H1 (cell line): ENCODE data around the gene NLRP1. TPM values are rescaled to one million over a fixed set of nuclear protein-coding genes. Genes with fewer than 3 reads are reported as not detected.

Experiments used
- CTCF ChIA-PET: fragments of 300-600 bp; sonication (Branson Sonifier 250); formaldehyde crosslinking; loops from one replicate; lab custom pipeline; 2021; ENCODE audit not compliant: partially characterized antibody; lab: Charles Lee
- POLR2A ChIA-PET: fragments of 300-600 bp; sonication (Branson Sonifier 250); formaldehyde crosslinking; loops from one replicate; lab custom pipeline; 2021; ENCODE audit warnings: inconsistent platforms; ENCODE audit not compliant: partially characterized antibody; lab: Charles Lee
- DNase-seq, 2 experiments: peaks; one replicate each; pipeline versions ENCODE4 v3.0.0 to v3.0.0-alpha.2; 2010 to 2022; ENCODE audit warnings: low spot score in 2 of 2, low read depth in 1 of 2, mixed read lengths in 1 of 2
- FAIRE-seq: peaks from 2 replicates; lab custom pipeline; 2011; peaks lifted over from hg19 to GRCh38; lab: Jason Lieb, UNC
- H2AFZ ChIP-seq: 2 replicates; pipeline ENCODE4 v1.8.1; 2012; ENCODE audit warnings: low read length, inconsistent platforms
- H2AK5ac ChIP-seq: 2 replicates; pipeline ENCODE4 v1.6.1; 2013; ENCODE audit warnings: low read depth, low read length
- H2BK120ac ChIP-seq: replicated peaks from 2 replicates; pipeline ENCODE3; 2013; ENCODE audit warnings: low read depth, low read length, inconsistent platforms
- H2BK12ac ChIP-seq: 2 replicates; pipeline ENCODE4 v1.6.1; 2013; ENCODE audit warnings: low read depth, low read length
- H2BK15ac ChIP-seq: 2 replicates; pipeline ENCODE4 v1.6.1; 2013; ENCODE audit warnings: low read length
- H2BK20ac ChIP-seq: 2 replicates; pipeline ENCODE4 v1.6.1; 2013; ENCODE audit warnings: low read length
- H2BK5ac ChIP-seq: 2 replicates; pipeline ENCODE4 v1.6.1; 2013; ENCODE audit warnings: low read depth, low read length
- H3K14ac ChIP-seq: 2 replicates; pipeline ENCODE4 v1.6.1; 2013; ENCODE audit warnings: inconsistent platforms; ENCODE audit not compliant: insufficient read length
- H3K18ac ChIP-seq: 2 replicates; pipeline ENCODE4 v1.6.1; 2013; ENCODE audit warnings: low read length; ENCODE audit errors: extremely low read depth
- H3K23ac ChIP-seq: 2 replicates; pipeline ENCODE4 v1.6.1; 2013; ENCODE audit warnings: inconsistent platforms; ENCODE audit not compliant: insufficient read length
- H3K23me2 ChIP-seq: 2 replicates; pipeline ENCODE4 v1.6.1; 2013; ENCODE audit warnings: low read depth, low read length
- H3K27ac ChIP-seq: 2 replicates; pipeline ENCODE4 v1.6.1; 2011; ENCODE audit warnings: low read depth, low read length, inconsistent platforms
- H3K27me3 ChIP-seq, 4 experiments: replicated peaks in 1 of 4; 1 replicate in 1 of 4; 2 replicates in 3 of 4; pipeline versions ENCODE4 v1.6.1 to v1.8.1; 2011 to 2013; ENCODE audit warnings: low read length in 3 of 4, mild to moderate bottlenecking in 3 of 4, inconsistent platforms in 2 of 4, mixed read lengths in 2 of 4, moderate library complexity in 1 of 4; ENCODE audit not compliant: control insufficient read depth in 3 of 4, insufficient read depth in 3 of 4; ENCODE audit errors: extremely low read depth in 1 of 4
- H3K36me3 ChIP-seq, 4 experiments: 2 replicates each; pipeline versions ENCODE4 v1.6.1 to v1.8.1; 2011 to 2013; ENCODE audit warnings: mild to moderate bottlenecking in 4 of 4, low read length in 3 of 4, moderate library complexity in 2 of 4, control low read depth in 1 of 4, inconsistent platforms in 1 of 4; ENCODE audit not compliant: insufficient read depth in 4 of 4, control insufficient read depth in 2 of 4
- H3K4ac ChIP-seq: replicated peaks from 2 replicates; pipeline ENCODE3; 2013; ENCODE audit warnings: low read length, low read depth, mixed read lengths, inconsistent platforms; ENCODE audit not compliant: insufficient read length
- H3K4me1 ChIP-seq, 4 experiments: replicated peaks in 1 of 4; 1 replicate in 1 of 4; 2 replicates in 3 of 4; pipeline versions ENCODE4 v1.6.1 to v1.8.1; 2011 to 2013; ENCODE audit warnings: low read length in 3 of 4, inconsistent platforms in 2 of 4, mixed read lengths in 1 of 4; ENCODE audit not compliant: insufficient read depth in 4 of 4, control insufficient read depth in 3 of 4
- H3K4me2 ChIP-seq, 2 experiments: 2 replicates each; pipeline versions ENCODE4 v1.6.1 to v1.8.1; 2011 to 2013; ENCODE audit warnings: low read depth in 2 of 2, low read length in 2 of 2, control low read depth in 1 of 2, inconsistent platforms in 1 of 2, mild to moderate bottlenecking in 1 of 2; ENCODE audit not compliant: insufficient read depth in 1 of 2
- H3K4me3 ChIP-seq, 4 experiments: fragments of 200-600, 300-600 bp in 1 of 4; sonication (generic), shearing (Covaris generic), sonication (Bioruptor Twin) in 1 of 4; 2 replicates each; pipeline versions ENCODE4 v1.5.1 to v1.8.1; 2011 to 2016; ENCODE audit warnings: low read length in 4 of 4, low read depth in 3 of 4, control low read depth in 2 of 4, inconsistent platforms in 2 of 4, mild to moderate bottlenecking in 2 of 4, mixed read lengths in 1 of 4, moderate library complexity in 1 of 4; ENCODE audit not compliant: insufficient read depth in 2 of 4; ENCODE audit errors: extremely low read depth in 1 of 4
- H3K56ac ChIP-seq: replicated peaks from 2 replicates; pipeline ENCODE3; 2013; ENCODE audit warnings: low read depth, mild to moderate bottlenecking, mixed read lengths, low read length, inconsistent platforms; ENCODE audit not compliant: insufficient read length
- H3K79me1 ChIP-seq: 2 replicates; pipeline ENCODE4 v1.6.1; 2013; ENCODE audit warnings: low read depth, low read length, control low read depth
- H3K79me2 ChIP-seq, 2 experiments: 2 replicates each; pipeline versions ENCODE4 v1.6.1 to v1.8.1; 2012 to 2013; ENCODE audit warnings: low read length in 2 of 2, mild to moderate bottlenecking in 2 of 2, inconsistent platforms in 1 of 2; ENCODE audit not compliant: insufficient read depth in 2 of 2, control insufficient read depth in 1 of 2
- H3K9ac ChIP-seq, 4 experiments: replicated peaks in 1 of 4; 1 replicate in 1 of 4; 2 replicates in 3 of 4; pipeline versions ENCODE4 v1.6.1 to v1.8.1; 2011 to 2013; ENCODE audit warnings: low read depth in 3 of 4, low read length in 3 of 4, control low read depth in 2 of 4, mild to moderate bottlenecking in 2 of 4, moderate library complexity in 2 of 4, inconsistent platforms in 1 of 4; ENCODE audit errors: extremely low read depth in 1 of 4
- H3K9me3 ChIP-seq, 2 experiments: 2 replicates each; pipeline versions ENCODE4 v1.6.1 to v1.8.1; 2012 to 2013; ENCODE audit warnings: mild to moderate bottlenecking in 2 of 2, moderate library complexity in 2 of 2, control low read depth in 1 of 2, inconsistent platforms in 1 of 2, low read depth in 1 of 2, low read length in 1 of 2, mixed read lengths in 1 of 2; ENCODE audit not compliant: insufficient read depth in 2 of 2
- H4K20me1 ChIP-seq, 2 experiments: replicated peaks in 1 of 2; 2 replicates each; pipeline versions ENCODE3 to v1.8.1; 2011 to 2013; ENCODE audit warnings: inconsistent platforms in 2 of 2, low read length in 2 of 2, mild to moderate bottlenecking in 1 of 2; ENCODE audit not compliant: insufficient read depth in 2 of 2, control insufficient read depth in 1 of 2
- H4K5ac ChIP-seq: 2 replicates; pipeline ENCODE4 v1.6.1; 2013; ENCODE audit warnings: low read length, low read depth, mixed read lengths, inconsistent platforms; ENCODE audit not compliant: insufficient read length
- H4K8ac ChIP-seq: 2 replicates; pipeline ENCODE4 v1.8.0; 2013; ENCODE audit warnings: mild to moderate bottlenecking, moderate library complexity, low read length, inconsistent platforms; ENCODE audit not compliant: insufficient read depth; ENCODE audit errors: extremely low read depth
- H4K91ac ChIP-seq: replicated peaks from 2 replicates; pipeline ENCODE3; 2013; ENCODE audit warnings: low read length, mixed read lengths, inconsistent platforms; ENCODE audit not compliant: insufficient read length
- BACH1 ChIP-seq: IDR thresholded peaks from 2 replicates; pipeline ENCODE4 v1.6.1; 2012; ENCODE audit warnings: low read length, improper control_type of control experiment
- CEBPB ChIP-seq: IDR thresholded peaks from 2 replicates; pipeline ENCODE4 v1.6.1; 2012; ENCODE audit warnings: low read depth, low read length
- CHD2 ChIP-seq: IDR thresholded peaks from 2 replicates; pipeline ENCODE4 v1.6.1; 2012; ENCODE audit warnings: low read length, improper control_type of control experiment
- E2F6 ChIP-seq: IDR thresholded peaks from 2 replicates; pipeline ENCODE4 v1.6.1; 2012; ENCODE audit warnings: inconsistent platforms
- SIRT6 ChIP-seq: IDR thresholded peaks from one replicate; pipeline ENCODE4 v1.7.1; 2012; ENCODE audit warnings: low read length, inconsistent platforms
- SIX5 ChIP-seq: IDR thresholded peaks from 2 replicates; pipeline ENCODE4 v1.6.1; 2011; ENCODE audit warnings: mild to moderate bottlenecking, low read depth, low read length
- WGBS, 2 experiments: shearing (Covaris generic) in 1 of 2; methylation state at CpG; one replicate each; pipeline versions ENCODE4 v1.1.6 to v1.1.7; 2013 to 2015; ENCODE audit warnings: low lambda C conversion rate in 2 of 2, mixed read lengths in 2 of 2, inconsistent platforms in 1 of 2, low coverage in 1 of 2, missing lambda C conversion rate in 1 of 2; ENCODE audit not compliant: insufficient replicate concordance in 2 of 2, insufficient coverage in 1 of 2, insufficient read length in 1 of 2; ENCODE audit errors: extremely low coverage in 1 of 2, missing lambda C conversion rate in 1 of 2; 5-methylcytosine and 5-hydroxymethylcytosine counted together
- polyA plus RNA-seq, 7 experiments: library from polyadenylated mRNA; depleted of rRNA in 3 of 7; stranded (reverse) in 5 of 7; unstranded in 2 of 7; fragments of >200 nt in 5 of 7; fragments of 200-250 nt in 2 of 7; gene quantifications; 1 replicate in 5 of 7; 2 replicates in 1 of 7; 4 replicates in 1 of 7; pipeline versions ENCODE4 v1.2.1 to v1.2.3, GENCODE V29; 2011 to 2013; ENCODE audit warnings: missing spikeins in 2 of 7, mixed read lengths in 2 of 7
- total RNA-seq: library from RNA; stranded (reverse); fragmentation: NEBNext Ultra II Directional; extraction: Animal tissue kit (Norgen Biotek cat#: 25700); gene quantifications from 2 replicates; pipeline ENCODE4 v1.2.1, GENCODE V29; 2021

NLRP1 gene
- total and polyA plus RNA-seq, 2 of the 8 experiments (the other 6 are each of a cell fraction or from before 2014, with no cell fraction given): 8.6 to 10.4 TPM

GRCh38 chr17:5562661-5563360 is 21.5 kb downstream of the NLRP1 start:
- no peaks in the 10 kb centered on the region for H3K79me2 ChIP-seq
- no peak overlapping the region for H2BK120ac ChIP-seq
- H3K4ac ChIP-seq: no peak overlapping the region
- H2BK15ac ChIP-seq: no peak overlapping the region
- H3K23ac ChIP-seq: no peak overlapping the region
- no peak overlapping the region for H3K4me2 ChIP-seq
- no peak overlapping the region for H3K27ac ChIP-seq
- FAIRE-seq: no peak
- POLR2A ChIA-PET: interaction anchor here (0.6 kb wide), 1 partner anchor 856 kb away, joined by 3 read pairs; no protein-coding TSS in a partner anchor
- H2AFZ ChIP-seq: no peak overlapping the region
- no peak overlapping the region for H2AK5ac ChIP-seq
- no peak overlapping the region for H2BK20ac ChIP-seq
- no peak overlapping the region for H4K91ac ChIP-seq
- no peak overlapping the region for H4K8ac ChIP-seq
- no peaks in the 10 kb centered on the region for H3K36me3 ChIP-seq
- H3K4me3 ChIP-seq: no peak overlapping the region
- no peak for TF ChIP-seq E2F6
- TF ChIP-seq CHD2: no peak
- no peak for TF ChIP-seq CEBPB
- no peak for TF ChIP-seq SIX5
- no peak for TF ChIP-seq SIRT6
- TF ChIP-seq BACH1: no peak
- TF ChIP-seq, all 59 proteins: peak for 0
- no peaks in the 10 kb centered on the region for H4K20me1 ChIP-seq
- no peak overlapping the region for H3K9ac ChIP-seq
- H3K14ac ChIP-seq: no peak overlapping the region
- H2BK12ac ChIP-seq: no peak overlapping the region
- 87% methylated on average over 6 of the region's 6 CpGs; no CpG with 5 or more reads in 1 of the 2 experiments for WGBS, 2 experiments
- no peak overlapping the region for H3K56ac ChIP-seq
- no peaks in the 10 kb centered on the region for H3K79me1 ChIP-seq
- no peak for DNase-seq
- no peak overlapping the region for H3K18ac ChIP-seq
- no peaks in the 10 kb centered on the region for H3K4me1 ChIP-seq
- H4K5ac ChIP-seq: no peak overlapping the region
- H3K9me3 ChIP-seq: no peaks in the 10 kb centered on the region
- CTCF ChIA-PET: interaction anchor here (1.8 kb wide), 1 partner anchor 12 kb away, joined by 3 read pairs; no protein-coding TSS in a partner anchor
- H3K27me3 ChIP-seq: no peaks in the 10 kb centered on the region; a peak in 1 of 7 replicates
- no peak overlapping the region for H2BK5ac ChIP-seq
- H3K23me2 ChIP-seq: no peaks in the 10 kb centered on the region
